Measurements from ENCODE around the gene MTG1.

The MTG1 gene

DNA sequence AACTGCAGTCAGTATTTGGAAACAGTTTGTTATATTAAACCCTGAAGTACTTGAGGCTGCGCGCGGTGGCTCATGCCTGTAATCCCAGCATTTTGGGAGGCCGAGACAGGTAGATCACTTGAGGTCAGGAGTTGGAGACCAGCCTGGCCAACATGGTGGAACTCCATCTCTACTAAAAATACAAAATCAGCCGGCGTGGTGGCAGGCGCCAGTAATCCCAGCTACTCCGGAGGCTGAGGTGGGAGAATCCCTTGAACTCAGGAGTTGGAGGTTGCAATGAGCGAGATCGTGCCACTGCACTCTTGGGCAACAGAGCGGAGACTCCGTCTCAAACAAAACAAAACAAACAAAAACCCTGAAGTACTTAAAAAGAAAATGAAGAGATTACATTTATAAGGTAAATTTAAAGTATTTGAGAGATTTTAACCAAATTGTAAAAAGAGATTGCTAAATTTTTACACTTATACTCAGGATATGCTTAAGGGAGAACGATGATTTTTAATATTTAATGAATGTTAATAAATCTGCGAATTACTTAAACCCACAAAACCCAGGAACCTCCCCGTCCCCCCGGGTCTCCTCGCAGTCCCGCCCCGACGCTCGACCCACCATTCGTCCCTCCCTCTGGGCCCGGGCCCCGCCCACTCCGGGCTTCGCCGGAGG lies 425 bp upstream of the MTG1 start:
- TF ChIP-seq, protein P1, sequence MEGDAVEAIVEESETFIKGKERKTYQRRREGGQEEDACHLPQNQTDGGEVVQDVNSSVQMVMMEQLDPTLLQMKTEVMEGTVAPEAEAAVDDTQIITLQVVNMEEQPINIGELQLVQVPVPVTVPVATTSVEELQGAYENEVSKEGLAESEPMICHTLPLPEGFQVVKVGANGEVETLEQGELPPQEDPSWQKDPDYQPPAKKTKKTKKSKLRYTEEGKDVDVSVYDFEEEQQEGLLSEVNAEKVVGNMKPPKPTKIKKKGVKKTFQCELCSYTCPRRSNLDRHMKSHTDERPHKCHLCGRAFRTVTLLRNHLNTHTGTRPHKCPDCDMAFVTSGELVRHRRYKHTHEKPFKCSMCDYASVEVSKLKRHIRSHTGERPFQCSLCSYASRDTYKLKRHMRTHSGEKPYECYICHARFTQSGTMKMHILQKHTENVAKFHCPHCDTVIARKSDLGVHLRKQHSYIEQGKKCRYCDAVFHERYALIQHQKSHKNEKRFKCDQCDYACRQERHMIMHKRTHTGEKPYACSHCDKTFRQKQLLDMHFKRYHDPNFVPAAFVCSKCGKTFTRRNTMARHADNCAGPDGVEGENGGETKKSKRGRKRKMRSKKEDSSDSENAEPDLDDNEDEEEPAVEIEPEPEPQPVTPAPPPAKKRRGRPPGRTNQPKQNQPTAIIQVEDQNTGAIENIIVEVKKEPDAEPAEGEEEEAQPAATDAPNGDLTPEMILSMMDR (IDR thresholded peaks at IDR 0.05; ENCODE audit: low read depth, low read length, missing control alignments), result no peak
- DNase-seq (ENCODE audit: low read depth), result no peak
- in situ Hi-C loops (cut with HindIII; ENCODE audit: low sequenced_read_pairs), result no loop called here

DNA sequence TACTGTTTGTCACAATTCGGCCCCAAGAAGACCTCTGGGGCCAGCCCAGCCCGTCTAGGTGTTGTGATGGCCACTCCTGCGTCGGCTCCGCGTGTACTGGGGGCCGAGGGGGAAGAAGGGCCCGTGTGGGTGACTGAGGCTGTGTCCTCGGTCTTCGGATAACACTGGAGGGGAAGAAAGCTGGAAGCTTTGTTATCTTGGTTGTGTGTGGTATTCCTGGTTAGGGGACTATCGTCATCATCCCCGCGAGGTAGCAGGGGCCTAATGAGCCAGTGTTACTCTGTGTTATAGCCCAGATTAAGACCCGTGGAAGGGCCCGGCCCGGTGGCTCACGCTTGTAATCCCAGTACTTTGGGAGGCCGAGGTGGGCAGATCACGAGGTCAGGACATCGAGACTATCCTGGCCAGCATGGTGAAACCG lies 854 bp downstream of the MTG1 start:
- TF ChIP-seq, protein P1 (IDR thresholded peaks at IDR 0.05; ENCODE audit: low read depth, low read length, missing control alignments), result no peak
- DNase-seq (ENCODE audit: low read depth), result no peak
- in situ Hi-C loops (cut with HindIII; ENCODE audit: low sequenced_read_pairs), result no loop called here
- peak overlapping the region; percentile 87 for H3K4me3 ChIP-seq (ENCODE audit: low read depth, low read length)

More for the DNA sequence above, 425 bp upstream of the MTG1 start:
- H3K4me3 ChIP-seq (ENCODE audit: low read depth, low read length), result peak overlapping the region; percentile 87

DNA sequence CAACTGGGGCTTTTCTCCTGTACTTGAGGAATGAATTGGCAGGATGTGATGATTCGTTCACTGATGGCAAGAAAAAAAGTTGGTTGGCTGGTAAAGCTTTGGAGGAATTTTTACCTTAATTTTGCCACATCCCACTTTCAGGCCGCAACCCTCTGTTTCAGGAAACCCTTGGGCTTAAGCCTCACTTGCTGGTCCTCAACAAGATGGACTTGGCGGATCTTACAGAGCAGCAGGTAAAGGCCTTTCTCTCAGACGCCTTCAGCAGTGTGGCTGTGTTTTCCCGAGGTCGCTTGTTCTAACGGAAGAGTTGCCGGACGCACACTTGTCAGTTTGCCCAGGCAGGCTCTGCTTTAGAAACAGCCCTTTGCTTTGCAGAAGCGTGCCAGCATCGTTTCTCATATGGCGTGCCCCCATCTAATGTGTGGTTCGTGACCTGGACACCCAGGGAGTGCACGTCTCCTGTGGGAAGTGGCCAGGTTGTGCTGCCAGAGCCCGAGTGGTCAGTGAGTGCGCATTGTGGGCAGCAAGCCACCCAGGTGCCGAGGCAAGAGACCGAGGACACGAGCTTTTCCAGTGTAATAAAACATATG lies 2.2 kb downstream of the MTG1 start:
- H3K4me3 ChIP-seq (ENCODE audit: low read depth, low read length), result no peak overlapping the region
- TF ChIP-seq, protein P1 (IDR thresholded peaks at IDR 0.05; ENCODE audit: low read depth, low read length, missing control alignments), result no peak
- in situ Hi-C loops (cut with HindIII; ENCODE audit: low sequenced_read_pairs), result no loop called here
- no peak for DNase-seq (ENCODE audit: low read depth)

DNA sequence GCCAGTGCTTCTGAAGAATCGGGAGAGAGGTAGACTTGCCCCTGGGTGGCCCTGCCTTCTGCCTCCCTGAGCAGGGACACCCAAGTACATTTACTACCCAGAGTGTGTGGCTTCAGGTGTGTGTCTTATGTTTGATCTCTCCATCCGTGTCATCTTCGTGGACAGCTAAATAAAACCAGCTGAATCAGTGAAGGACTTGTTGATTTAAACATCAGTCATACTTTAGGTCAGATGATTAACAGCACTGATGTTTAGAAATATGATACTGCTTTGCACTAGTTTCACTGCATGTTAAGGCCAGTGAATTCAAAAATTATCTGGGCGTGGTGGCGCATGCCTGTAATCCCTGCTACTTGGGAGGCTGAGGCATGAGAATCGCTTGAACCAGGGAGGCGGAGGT lies 4.0 kb downstream of the MTG1 start:
- TF ChIP-seq, protein P1 (IDR thresholded peaks at IDR 0.05; ENCODE audit: low read depth, low read length, missing control alignments), result no peak
- no peak for DNase-seq (ENCODE audit: low read depth)
- no peak overlapping the region for H3K4me3 ChIP-seq (ENCODE audit: low read depth, low read length)
- in situ Hi-C loops (cut with HindIII; ENCODE audit: low sequenced_read_pairs), result no loop called here

DNA sequence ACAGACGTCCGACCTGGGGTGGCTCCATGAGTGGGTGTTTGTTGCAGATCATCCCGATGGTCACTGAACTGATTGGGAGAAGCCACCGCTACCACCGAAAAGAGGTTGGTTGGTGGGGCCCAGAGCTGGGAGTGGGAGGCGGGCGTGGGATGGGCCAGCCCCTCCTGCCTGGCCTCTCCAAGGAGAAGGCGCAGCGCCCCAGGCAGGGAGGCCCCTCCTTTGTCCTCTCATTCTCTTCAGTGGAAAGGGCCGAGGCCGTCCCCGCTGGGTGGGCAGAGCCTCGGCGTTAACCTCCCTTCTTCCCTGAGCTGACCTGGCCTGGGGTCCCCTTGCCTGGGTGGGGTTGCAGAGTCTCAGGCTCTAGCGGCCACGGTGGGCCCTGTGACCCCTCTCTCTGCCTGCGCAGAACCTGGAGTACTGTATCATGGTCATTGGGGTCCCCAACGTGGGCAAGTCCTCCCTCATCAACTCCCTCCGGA lies 5.2 kb downstream of the MTG1 start:
- TF ChIP-seq, protein P1 (IDR thresholded peaks at IDR 0.05; ENCODE audit: low read depth, low read length, missing control alignments), result no peak

DNA sequence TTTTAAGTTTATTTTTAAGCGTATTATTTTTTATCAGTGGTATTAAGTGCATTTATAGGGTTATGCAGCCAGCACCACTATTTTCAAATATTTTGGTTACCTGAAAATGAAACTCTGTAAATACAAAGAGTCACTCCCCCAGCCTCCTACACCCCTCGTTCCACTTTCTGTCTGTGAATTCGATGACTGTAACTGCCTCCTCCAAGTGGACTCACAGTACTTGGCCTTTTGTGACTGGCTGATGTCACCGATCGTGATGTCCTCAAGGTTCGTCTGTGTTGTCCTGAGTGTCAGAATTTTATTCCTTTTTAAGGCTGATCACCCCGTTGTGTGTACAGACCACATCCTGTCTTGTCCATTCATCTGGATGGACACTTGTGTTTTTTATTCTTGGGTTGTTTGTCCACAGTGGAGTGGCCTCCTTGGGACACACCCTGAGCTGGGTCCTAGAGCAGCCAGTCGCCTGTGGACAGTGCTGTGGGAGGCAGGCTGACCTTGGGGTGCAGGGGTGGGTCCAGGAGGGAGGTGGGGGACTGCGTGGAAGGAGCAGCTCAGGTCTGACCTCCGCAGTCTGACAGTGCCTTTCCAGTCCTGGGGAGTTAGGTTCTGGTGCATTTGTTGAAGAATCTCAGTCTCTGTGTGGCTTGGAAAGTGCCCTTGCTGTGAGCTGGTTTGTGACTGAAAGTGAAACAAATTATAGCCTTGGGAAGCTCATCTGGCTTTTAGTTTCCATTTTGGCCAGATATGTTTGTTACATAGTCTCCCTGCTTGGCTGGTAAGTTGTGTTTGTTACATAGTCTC lies 6.9 kb downstream of the MTG1 start:
- in situ Hi-C loops (cut with HindIII; ENCODE audit: low sequenced_read_pairs), result no loop called here
- no peak for DNase-seq (ENCODE audit: low read depth)
- TF ChIP-seq, protein P1 (IDR thresholded peaks at IDR 0.05; ENCODE audit: low read depth, low read length, missing control alignments), result no peak
- no peak overlapping the region for H3K4me3 ChIP-seq (ENCODE audit: low read depth, low read length)

More for the DNA sequence above, 5.2 kb downstream of the MTG1 start:
- H3K4me3 ChIP-seq (ENCODE audit: low read depth, low read length), result no peak overlapping the region
- no peak for DNase-seq (ENCODE audit: low read depth)
- in situ Hi-C loops (cut with HindIII; ENCODE audit: low sequenced_read_pairs), result no loop called here
